IPS-18a (cell line): ENCODE data around the gene SLC2A9.

Experiments
- H3K27ac ChIP-seq: one replicate; pipeline ENCODE4 v1.5.1; 2013; ENCODE audit warnings: low read length
- H3K27me3 ChIP-seq: one replicate; pipeline ENCODE4 v1.6.1; 2013; ENCODE audit warnings: mild to moderate bottlenecking, low read length; ENCODE audit not compliant: control insufficient read depth, insufficient read depth
- H3K36me3 ChIP-seq: one replicate; pipeline ENCODE4 v1.6.1; 2013; ENCODE audit warnings: low read depth, low read length; ENCODE audit not compliant: control insufficient read depth
- H3K4me1 ChIP-seq: one replicate; pipeline ENCODE4 v1.6.1; 2013; ENCODE audit warnings: low read depth, low read length; ENCODE audit not compliant: control insufficient read depth
- H3K4me3 ChIP-seq: one replicate; pipeline ENCODE4 v1.5.1; 2013; ENCODE audit warnings: low read length
- H3K9ac ChIP-seq: one replicate; pipeline ENCODE4 v1.6.1; 2013; ENCODE audit warnings: mild to moderate bottlenecking, low read length, moderate library complexity
- H3K9me3 ChIP-seq: one replicate; pipeline ENCODE4 v1.6.1; 2013; ENCODE audit warnings: low read depth, low read length; ENCODE audit not compliant: control insufficient read depth

Gene SLC2A9

GRCh38 chr4:10036807-10037342 is 15.6 kb upstream of the SLC2A9 start:
- no peaks in the 10 kb centered on the region for H3K4me1 ChIP-seq
- no peaks in the 10 kb centered on the region for H3K27me3 ChIP-seq
- no peak overlapping the region for H3K4me3 ChIP-seq
- H3K9me3 ChIP-seq = no peaks in the 10 kb centered on the region
- no peak overlapping the region for H3K27ac ChIP-seq
- no peaks in the 10 kb centered on the region for H3K36me3 ChIP-seq
- no peak overlapping the region for H3K9ac ChIP-seq

DNA sequence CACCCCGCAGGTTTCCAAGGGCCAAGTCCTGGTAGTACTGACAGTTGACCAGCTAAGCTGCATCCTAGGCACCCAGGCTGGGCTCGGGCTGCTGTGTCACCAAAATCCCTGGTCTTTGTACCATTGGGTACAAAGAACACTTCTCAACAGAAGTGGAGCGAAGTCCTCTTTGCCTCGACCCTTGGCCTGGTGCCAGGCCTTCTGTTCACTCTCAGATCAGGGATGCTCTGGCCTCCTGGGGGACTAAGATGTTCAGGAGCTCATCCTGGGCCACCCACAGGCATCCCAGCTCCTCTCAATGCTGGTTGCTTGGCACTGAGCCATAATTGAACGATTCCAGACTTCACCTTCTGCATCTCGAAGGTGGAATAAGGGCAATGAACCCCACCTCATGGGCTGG is 13.8 kb upstream of the SLC2A9 start:
- Histone ChIP-seq H3K9me3 (no peaks in the 10 kb centered on the region), H3K4me3 (no peak overlapping the region), H3K27ac (no peak overlapping the region), H3K9ac (no peak overlapping the region), H3K36me3 (no peaks in the 10 kb centered on the region), H3K4me1 (no peaks in the 10 kb centered on the region), H3K27me3 (no peaks in the 10 kb centered on the region)

- H3K27ac ChIP-seq = no peak overlapping the region
- no peaks in the 10 kb centered on the region for H3K9me3 ChIP-seq
These were observed 13.4 kb upstream of the SLC2A9 start for GRCh38 chr4:10034612-10035104.

DNA sequence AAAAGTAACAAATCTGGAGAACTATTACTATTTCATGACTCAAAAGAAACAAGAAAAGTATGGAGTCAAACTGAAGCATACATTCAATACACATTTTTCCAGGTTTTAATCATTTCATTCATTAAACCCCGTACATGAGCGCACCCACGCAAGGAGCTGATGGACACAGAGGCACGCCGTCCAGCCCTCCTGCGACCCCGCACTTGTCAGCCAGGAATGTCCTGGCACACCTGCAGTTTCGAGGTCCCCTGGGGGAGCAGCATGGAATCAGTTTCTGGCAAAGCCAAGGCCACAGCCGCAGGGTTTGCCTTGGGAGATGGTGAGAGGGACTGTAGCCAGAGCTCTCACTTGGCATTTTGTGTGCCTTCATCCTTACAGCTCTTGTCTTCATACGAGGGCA is 12.8 kb upstream of the SLC2A9 start:
- Histone ChIP-seq H3K9ac (no peak overlapping the region), H3K27me3 (no peaks in the 10 kb centered on the region), H3K4me1 (no peaks in the 10 kb centered on the region), H3K27ac (no peak overlapping the region), H3K36me3 (no peaks in the 10 kb centered on the region), H3K9me3 (no peaks in the 10 kb centered on the region), H3K4me3 (no peak overlapping the region)

More at GRCh38 chr4:10034612-10035104, 13.4 kb upstream of the SLC2A9 start:
- H3K4me1 ChIP-seq = no peaks in the 10 kb centered on the region
- H3K4me3 ChIP-seq = no peak overlapping the region
- H3K9ac ChIP-seq = no peak overlapping the region
- H3K27me3 ChIP-seq = no peaks in the 10 kb centered on the region
- no peaks in the 10 kb centered on the region for H3K36me3 ChIP-seq

- Histone ChIP-seq H3K9me3 (no peaks in the 10 kb centered on the region), H3K36me3 (no peaks in the 10 kb centered on the region), H3K27me3 (no peaks in the 10 kb centered on the region), H3K9ac (no peak overlapping the region), H3K4me3 (no peak overlapping the region), H3K27ac (no peak overlapping the region), H3K4me1 (no peaks in the 10 kb centered on the region)
These were observed 12.0 kb upstream of the SLC2A9 start for GRCh38 chr4:10033191-10033881.

- Histone ChIP-seq H3K36me3 (no peaks in the 10 kb centered on the region), H3K4me3 (no peak overlapping the region), H3K27ac (no peak overlapping the region), H3K27me3 (no peaks in the 10 kb centered on the region), H3K4me1 (no peaks in the 10 kb centered on the region), H3K9ac (no peak overlapping the region), H3K9me3 (no peaks in the 10 kb centered on the region)
These were observed 11.3 kb upstream of the SLC2A9 start for GRCh38 chr4:10032625-10033024.

- Histone ChIP-seq H3K4me1 (no peaks in the 10 kb centered on the region), H3K4me3 (no peak overlapping the region), H3K27ac (no peak overlapping the region), H3K9me3 (no peaks in the 10 kb centered on the region), H3K27me3 (no peaks in the 10 kb centered on the region), H3K36me3 (no peaks in the 10 kb centered on the region), H3K9ac (no peak overlapping the region)
These were observed 10.6 kb upstream of the SLC2A9 start for GRCh38 chr4:10031668-10032590.

DNA sequence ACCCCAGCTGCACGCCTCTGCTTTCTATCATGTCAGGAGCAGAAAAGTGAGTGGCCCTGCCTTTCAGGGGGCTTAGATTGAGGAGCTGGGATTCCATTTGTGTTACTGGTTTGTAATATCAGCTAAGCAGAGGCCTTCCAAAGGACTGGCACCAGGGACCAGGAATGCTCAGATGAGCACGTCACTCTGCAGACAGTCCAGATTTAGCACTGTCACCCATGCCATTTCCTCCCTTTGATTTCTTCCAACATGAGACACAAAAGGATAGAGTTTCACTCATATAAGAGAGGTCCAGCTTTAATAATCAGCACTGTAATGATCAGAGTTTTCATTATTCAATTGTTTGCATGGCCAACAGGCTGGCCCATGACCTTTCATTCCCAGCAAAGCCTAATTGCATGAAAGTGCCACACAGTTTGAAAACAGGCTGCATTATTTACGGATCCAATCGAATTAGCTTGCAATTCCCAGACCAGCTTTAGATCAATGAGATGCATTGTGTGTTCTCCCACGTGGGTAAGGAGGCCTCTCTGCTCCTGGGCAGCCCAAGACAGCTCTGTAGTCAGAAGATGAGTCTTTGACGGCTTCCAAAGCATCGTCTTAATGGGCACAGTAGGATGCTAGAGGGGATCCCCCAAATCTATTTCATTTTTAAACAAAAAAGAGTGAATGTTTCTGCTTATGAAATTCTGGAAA is 9.8 kb upstream of the SLC2A9 start:
- H3K9me3 ChIP-seq = no peaks in the 10 kb centered on the region
- no peak overlapping the region for H3K27ac ChIP-seq
- no peaks in the 10 kb centered on the region for H3K36me3 ChIP-seq
- H3K4me1 ChIP-seq = no peaks in the 10 kb centered on the region
- H3K9ac ChIP-seq = no peak overlapping the region
- no peak overlapping the region for H3K4me3 ChIP-seq
- no peaks in the 10 kb centered on the region for H3K27me3 ChIP-seq

DNA sequence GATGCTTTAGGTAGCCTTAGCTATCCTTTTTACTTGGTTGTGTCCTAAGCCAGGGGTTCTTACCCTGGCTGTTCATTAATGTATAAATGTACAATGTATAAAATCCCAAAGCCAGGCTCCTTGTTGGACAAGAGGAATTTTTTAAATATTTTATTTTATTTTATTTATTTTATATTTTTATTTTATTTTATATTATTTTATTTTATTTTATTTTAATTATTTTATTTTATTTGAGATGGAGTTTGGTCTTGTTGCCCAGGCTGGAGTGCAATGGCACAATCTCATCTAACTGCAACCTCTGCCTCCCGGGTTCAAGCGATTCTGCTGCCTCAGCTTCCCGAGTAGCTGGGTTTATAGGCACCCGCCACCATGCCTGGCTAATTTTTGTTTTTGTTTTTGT is 8.1 kb upstream of the SLC2A9 start:
- Histone ChIP-seq H3K27me3 (no peaks in the 10 kb centered on the region), H3K9me3 (no peaks in the 10 kb centered on the region), H3K36me3 (no peaks in the 10 kb centered on the region), H3K4me1 (no peaks in the 10 kb centered on the region), H3K4me3 (no peak overlapping the region), H3K27ac (no peak overlapping the region), H3K9ac (no peak overlapping the region)

DNA sequence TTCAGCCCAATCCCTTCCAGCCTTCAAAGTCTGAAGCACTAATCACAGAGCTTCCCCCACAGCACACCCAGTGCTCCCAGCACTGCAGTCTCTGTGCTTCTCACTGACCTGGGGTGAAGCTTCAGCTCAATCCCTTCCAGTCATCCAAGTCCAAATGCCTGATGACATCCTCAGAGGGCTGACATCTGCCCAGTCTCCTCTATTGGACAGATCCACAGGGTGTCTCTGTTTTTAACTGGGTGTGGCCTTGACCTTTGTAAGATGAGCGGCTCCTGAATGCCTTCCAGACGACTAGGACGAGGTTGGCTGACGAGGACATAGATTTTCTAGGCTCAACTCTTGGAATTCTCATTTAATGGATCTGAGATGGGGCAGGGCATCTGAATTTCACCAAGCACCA is 7.6 kb upstream of the SLC2A9 start:
- Histone ChIP-seq H3K9me3 (no peaks in the 10 kb centered on the region), H3K9ac (no peak overlapping the region), H3K27ac (no peak overlapping the region), H3K27me3 (no peaks in the 10 kb centered on the region), H3K36me3 (no peaks in the 10 kb centered on the region), H3K4me3 (no peak overlapping the region), H3K4me1 (no peaks in the 10 kb centered on the region)

DNA sequence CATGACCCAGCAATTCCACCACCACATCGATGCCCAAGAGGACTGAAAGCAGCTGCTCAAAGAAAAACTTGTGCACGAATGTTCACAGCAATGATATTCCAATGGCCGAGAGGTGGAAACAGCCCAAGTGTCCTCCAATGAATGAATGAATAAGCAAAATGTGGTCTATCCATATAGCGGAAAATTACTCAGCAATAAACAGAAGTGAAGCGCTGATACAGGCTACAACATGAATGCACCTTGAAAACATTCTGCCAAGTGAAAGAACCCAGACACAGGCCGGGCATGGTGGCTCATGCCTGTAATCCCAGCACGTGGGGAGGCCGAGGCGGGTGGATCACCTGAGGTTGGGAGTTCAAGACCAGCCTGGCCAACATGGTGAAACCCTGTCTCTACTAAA is 5.2 kb upstream of the SLC2A9 start:
- Histone ChIP-seq H3K36me3 (no peaks in the 10 kb centered on the region), H3K4me3 (no peak overlapping the region), H3K27ac (no peak overlapping the region), H3K4me1 (no peaks in the 10 kb centered on the region), H3K27me3 (no peaks in the 10 kb centered on the region), H3K9ac (no peak overlapping the region), H3K9me3 (no peaks in the 10 kb centered on the region)
